GM13977 (cell line): ENCODE data around the gene SLC4A11.

Experiments
- DNase-seq: peaks from one replicate; pipeline ENCODE4 v3.0.0; 2012; ENCODE audit warnings: low spot score
- in situ Hi-C: fragments of 300-500 bp; cut with MboI; formaldehyde crosslinking; loops from one replicate; pipeline ENCODE4 v1.12.0; 2022; ENCODE audit warnings: low sequenced_read_pairs, low pct_unique_long_range_greater_than_20kb, mixed read lengths, inconsistent platforms; ENCODE audit not compliant: unreplicated experiment
- TF ChIP-seq, protein P1 (sequence below): IDR thresholded peaks from 2 replicates; pipeline ENCODE4 v1.5.1; 2012; ENCODE audit warnings: mild to moderate bottlenecking, control low read depth; ENCODE audit not compliant: insufficient read depth; ENCODE audit errors: extremely low read depth, missing control alignments

SLC4A11 gene

DNA sequence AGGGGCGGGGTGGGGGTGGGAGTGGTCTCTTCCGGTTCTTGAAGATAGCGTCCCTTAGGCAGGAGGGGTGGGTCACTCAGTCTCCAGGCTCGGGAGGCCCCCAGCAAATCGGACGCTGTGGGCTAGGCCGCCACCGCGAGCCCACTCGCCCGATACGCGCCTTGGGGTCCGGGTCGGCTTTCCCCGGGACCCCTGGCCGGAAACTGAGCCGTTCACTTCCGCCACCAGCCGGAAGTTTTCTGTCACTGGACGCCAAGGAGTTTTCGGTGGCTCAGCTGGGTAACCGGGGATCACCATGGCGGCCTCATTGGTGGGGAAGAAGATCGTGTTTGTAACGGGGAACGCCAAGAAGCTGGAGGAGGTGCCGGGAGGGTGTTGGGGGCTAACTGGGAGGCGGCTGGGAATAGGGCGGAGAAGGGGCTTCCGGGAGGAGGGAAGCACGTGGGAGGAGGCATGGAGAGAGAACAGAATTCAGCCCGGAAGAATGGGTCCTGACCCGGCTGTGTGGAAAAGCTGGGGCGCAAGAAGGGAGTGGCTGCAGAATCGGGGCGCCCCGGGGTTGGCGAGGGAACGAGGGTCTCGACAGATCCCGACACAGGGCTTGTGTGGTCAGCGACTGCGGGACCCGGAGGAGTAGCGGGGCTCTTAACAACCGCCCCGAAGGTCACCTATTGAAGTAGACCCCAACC is 29.6 kb downstream of the SLC4A11 start, which contains the start of gene ITPA:
TSS of gene ITPA (plus strand) at position 242 of the 689 bp plus-strand sequence. CDS start at position 296, 54 bp downstream.
- DNase-seq: peak; percentile 82
- in situ Hi-C loops: no loop called here
- TF ChIP-seq, protein P1, sequence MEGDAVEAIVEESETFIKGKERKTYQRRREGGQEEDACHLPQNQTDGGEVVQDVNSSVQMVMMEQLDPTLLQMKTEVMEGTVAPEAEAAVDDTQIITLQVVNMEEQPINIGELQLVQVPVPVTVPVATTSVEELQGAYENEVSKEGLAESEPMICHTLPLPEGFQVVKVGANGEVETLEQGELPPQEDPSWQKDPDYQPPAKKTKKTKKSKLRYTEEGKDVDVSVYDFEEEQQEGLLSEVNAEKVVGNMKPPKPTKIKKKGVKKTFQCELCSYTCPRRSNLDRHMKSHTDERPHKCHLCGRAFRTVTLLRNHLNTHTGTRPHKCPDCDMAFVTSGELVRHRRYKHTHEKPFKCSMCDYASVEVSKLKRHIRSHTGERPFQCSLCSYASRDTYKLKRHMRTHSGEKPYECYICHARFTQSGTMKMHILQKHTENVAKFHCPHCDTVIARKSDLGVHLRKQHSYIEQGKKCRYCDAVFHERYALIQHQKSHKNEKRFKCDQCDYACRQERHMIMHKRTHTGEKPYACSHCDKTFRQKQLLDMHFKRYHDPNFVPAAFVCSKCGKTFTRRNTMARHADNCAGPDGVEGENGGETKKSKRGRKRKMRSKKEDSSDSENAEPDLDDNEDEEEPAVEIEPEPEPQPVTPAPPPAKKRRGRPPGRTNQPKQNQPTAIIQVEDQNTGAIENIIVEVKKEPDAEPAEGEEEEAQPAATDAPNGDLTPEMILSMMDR: no peak

DNA sequence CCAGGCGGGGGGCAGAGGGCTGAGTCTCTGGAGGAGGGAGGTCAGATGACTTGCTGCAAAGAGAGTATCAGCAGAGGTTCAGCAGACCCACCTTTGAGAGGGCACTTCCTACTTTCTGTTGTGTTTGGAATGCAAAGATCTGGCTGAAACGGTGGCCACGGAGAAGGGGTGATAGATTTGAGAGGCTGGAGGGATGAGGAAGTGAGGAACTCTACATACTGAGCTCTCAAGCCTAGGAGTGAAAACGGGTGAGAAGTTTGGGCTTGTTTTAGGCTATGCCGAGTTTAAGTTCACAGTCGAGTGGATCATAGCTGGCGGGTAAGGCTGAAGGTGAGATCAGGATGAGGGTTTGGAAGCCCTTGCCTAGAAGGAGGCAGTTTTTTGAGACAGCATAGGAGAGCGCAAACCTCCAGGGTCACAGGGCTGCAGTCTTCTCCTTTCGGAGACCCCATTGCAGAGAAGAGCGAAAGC is 30.2 kb downstream of the SLC4A11 start:
- in situ Hi-C loops: no loop called here
- TF ChIP-seq, protein P1: no peak
- no peak for DNase-seq

DNA sequence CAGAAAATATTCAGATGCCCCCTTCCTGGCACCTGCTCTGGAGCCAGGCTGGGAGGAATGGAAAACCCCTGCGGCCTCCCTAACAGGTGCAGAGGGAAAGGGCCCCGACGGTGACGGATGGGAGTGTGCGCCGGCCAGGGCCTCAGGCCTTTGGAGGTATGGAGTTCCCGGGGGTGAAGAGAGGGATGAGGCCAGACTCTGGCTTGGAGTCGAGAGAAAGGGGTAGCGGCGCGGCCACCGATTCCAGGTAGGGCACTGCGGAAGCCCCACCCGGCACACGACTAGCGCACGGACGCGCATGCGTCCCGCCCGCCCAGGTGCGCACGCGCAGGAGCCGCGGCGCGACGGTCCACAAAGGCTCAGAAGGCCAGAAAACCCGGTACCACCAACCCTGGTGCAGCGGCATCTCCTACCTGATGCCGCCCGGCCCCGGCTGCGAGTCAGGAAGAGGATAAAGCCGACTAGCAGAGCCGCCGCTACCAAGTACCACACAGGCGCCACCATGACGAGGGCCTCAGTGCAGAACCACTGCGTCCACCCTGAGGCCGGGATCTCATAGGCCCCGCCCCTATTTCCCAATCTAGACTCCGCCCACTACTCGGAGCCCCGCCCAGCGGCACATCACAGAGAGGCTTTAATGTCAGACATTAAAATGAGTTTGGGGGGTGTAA is 34.7 kb downstream of the SLC4A11 start, which contains the start of gene DDRGK1:
TSS of gene DDRGK1 (minus strand) at position 559 of the 671 bp plus-strand sequence. CDS start at position 504, 55 bp downstream.
- in situ Hi-C loops: no loop called here
- TF ChIP-seq, protein P1: no peak
- DNase-seq: peak; percentile 94

DNA sequence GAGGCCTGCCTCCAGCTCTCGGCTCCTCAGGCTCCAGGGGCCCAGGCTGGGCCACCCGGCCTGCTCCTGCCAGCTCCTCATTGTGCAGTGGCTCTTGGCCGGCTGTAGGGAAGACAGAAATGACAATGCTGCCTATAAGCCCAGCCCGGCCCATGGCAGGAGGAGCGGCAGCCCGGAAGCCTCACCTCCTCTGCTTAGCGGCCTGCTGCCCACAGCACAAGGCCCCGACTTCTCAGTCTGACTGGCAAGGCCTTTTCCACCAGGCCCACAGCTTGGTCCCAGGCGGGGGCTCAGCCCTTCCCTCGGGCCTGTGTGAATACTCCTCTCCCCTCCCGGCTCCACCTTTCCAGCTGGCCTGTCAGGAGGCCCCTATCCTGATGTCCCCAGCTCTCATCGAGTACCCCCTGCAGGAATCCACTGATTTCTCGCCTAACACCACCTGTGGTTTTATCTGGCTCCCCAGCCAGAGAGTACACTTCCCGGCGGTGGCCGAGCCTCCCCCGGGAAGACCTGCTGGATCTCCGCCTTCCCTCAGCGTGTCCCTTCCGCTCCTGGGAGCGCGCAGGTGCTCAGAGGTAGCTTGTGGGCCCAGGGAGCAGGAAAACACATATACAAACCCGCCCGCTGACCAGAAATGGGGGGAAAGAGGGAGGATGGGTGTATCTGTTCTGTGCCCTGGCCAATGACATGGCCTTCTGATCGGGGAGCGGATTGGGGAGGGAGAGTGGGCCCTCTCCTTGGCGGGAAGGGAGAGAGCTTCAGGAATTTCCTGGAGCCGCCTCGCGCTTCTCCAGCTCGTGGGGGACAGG is 35.5 kb downstream of the SLC4A11 start:
- peak; percentile 76 for DNase-seq
- TF ChIP-seq, protein P1: no peak
- in situ Hi-C loops: no loop called here

DNA sequence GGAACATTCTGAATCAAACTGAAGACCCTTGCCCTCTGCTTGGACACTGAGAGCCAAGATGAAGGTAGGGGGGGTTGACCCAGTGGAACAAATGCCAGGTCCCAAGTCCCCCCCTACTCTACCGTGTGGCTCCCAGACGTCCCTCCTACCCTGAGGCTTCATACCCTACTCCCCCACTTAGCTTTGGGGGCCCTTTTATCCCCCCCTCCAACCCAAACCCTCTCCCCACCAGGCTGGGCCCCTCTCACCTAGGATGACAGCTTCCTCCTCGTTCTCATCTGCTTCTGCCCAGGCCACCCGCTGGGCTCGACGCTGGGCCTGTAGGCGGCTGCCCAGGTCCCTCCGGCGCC is 36.0 kb downstream of the SLC4A11 start:
- TF ChIP-seq, protein P1: no peak
- DNase-seq: no peak
- in situ Hi-C loops: no loop called here
